K562 (cell line): Measurements from ENCODE around the gene MOB1A.

Experiments
- ELF1 ChIP-seq: fragments of 200-800 bp; sonication (Bioruptor generic); IDR thresholded peaks from 2 replicates; pipeline ENCODE4 v1.6.1; 2016; ENCODE audit warnings: missing genetic modification characterization, missing compliant biosample characterization
- IRF1 ChIP-seq: sonication (generic); formaldehyde crosslinking; IDR thresholded peaks from 2 replicates; pipeline ENCODE4 v1.8.0; 2022; ENCODE audit warnings: missing genetic modification reagents, mild to moderate bottlenecking, borderline replicate concordance
- MED1 ChIP-seq: sonication (generic); formaldehyde crosslinking; IDR thresholded peaks from 2 replicates; pipeline ENCODE4 v1.8.1; 2023; ENCODE audit warnings: missing genetic modification reagents, borderline replicate concordance
- MXD1 ChIP-seq: fragments of 250-450 bp; sonication (Bioruptor Pico); IDR thresholded peaks from 2 replicates; pipeline ENCODE4 v1.8.0; 2021; ENCODE audit warnings: borderline replicate concordance, mild to moderate bottlenecking, moderate library complexity; ENCODE audit not compliant: poor library complexity, severe bottlenecking
- NR1H2 ChIP-seq: sonication (generic); formaldehyde crosslinking; IDR thresholded peaks from 2 replicates; pipeline ENCODE4 v1.4.0; 2020; ENCODE audit warnings: mild to moderate bottlenecking, missing genetic modification reagents
- NR2C1 ChIP-seq, 2 experiments: fragments of 450-650 bp; IDR thresholded peaks; 2 replicates each; pipeline ENCODE4 v1.6.1; 2017; ENCODE audit warnings: mild to moderate bottlenecking in 2 of 2, antibody characterized with exemption in 1 of 2, inconsistent platforms in 1 of 2, missing compliant biosample characterization in 1 of 2, missing genetic modification characterization in 1 of 2
- POLR2A ChIP-seq: fragments of 450-650 bp; conservative IDR thresholded peaks from 2 replicates; pipeline ENCODE4 v1.6.1; 2016
- SAP30 ChIP-seq: fragments of 200-600 bp; sonication (generic); IDR thresholded peaks from 2 replicates; pipeline ENCODE4 v1.6.1; 2012; ENCODE audit warnings: borderline replicate concordance, low read depth, mild to moderate bottlenecking, moderate library complexity, low read length, control low read depth, inconsistent platforms; ENCODE audit not compliant: insufficient read depth, poor library complexity, severe bottlenecking
- TF ChIP-seq, protein P1 (sequence below), 3 experiments: IDR thresholded peaks in 2 of 3; conservative IDR thresholded peaks in 1 of 3; 2 replicates each; pipeline ENCODE4 v1.5.1; 2011 to 2012; ENCODE audit warnings: low read length in 3 of 3, mild to moderate bottlenecking in 3 of 3, control low read depth in 2 of 3, improper control_type of control experiment in 1 of 3, inconsistent platforms in 1 of 3, low read depth in 1 of 3, mixed read lengths in 1 of 3, moderate library complexity in 1 of 3; ENCODE audit not compliant: insufficient read depth in 2 of 3
- TF ChIP-seq, protein P2 (sequence below): sonication (generic); formaldehyde crosslinking; IDR thresholded peaks from 2 replicates; pipeline ENCODE4 v1.8.0; 2023; ENCODE audit warnings: missing genetic modification reagents, mild to moderate bottlenecking, borderline replicate concordance

DNA sequence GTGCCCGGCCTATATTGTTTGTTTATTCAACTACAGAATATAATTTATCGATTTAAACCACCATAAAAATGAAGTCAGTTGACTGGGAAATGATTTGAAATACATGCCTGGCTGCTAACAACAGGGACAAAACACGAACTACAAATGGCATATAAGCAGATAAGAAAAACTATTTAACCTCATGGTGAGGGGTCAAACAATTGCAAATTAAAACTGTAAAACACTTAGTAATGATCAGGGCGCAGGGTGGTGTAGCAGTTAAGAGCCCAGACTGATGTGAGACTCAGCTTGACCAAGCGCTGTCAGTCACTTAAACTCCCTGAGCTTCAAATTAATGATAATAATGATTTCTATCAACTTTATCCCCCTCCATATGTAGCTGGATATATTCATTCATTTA, 26.4 kb upstream of the MOB1A start:
- TF ChIP-seq NR1H2 (CRISPR knock-in tag) (no peak), POLR2A (no peak), MED1 (CRISPR knock-in tag) (no peak), MXD1 (CRISPR knock-in tag) (no peak), IRF1 (no peak), SAP30 (no peak), NR2C1 (IDR thresholded peaks at IDR 0.05) (no peak), NR2C1 (tag; IDR thresholded peaks at IDR 0.05) (no peak), ELF1 (tag) (no peak)
- TF ChIP-seq, protein P1, sequence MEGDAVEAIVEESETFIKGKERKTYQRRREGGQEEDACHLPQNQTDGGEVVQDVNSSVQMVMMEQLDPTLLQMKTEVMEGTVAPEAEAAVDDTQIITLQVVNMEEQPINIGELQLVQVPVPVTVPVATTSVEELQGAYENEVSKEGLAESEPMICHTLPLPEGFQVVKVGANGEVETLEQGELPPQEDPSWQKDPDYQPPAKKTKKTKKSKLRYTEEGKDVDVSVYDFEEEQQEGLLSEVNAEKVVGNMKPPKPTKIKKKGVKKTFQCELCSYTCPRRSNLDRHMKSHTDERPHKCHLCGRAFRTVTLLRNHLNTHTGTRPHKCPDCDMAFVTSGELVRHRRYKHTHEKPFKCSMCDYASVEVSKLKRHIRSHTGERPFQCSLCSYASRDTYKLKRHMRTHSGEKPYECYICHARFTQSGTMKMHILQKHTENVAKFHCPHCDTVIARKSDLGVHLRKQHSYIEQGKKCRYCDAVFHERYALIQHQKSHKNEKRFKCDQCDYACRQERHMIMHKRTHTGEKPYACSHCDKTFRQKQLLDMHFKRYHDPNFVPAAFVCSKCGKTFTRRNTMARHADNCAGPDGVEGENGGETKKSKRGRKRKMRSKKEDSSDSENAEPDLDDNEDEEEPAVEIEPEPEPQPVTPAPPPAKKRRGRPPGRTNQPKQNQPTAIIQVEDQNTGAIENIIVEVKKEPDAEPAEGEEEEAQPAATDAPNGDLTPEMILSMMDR (IDR thresholded peaks at IDR 0.05 in 2 of 3, conservative IDR thresholded peaks at IDR 0.05 in 1 of 3; ENCODE audit: insufficient read depth in 2 of 3, low read depth in 1 of 3, low read length in 3 of 3), result no peak
- TF ChIP-seq, protein P2, sequence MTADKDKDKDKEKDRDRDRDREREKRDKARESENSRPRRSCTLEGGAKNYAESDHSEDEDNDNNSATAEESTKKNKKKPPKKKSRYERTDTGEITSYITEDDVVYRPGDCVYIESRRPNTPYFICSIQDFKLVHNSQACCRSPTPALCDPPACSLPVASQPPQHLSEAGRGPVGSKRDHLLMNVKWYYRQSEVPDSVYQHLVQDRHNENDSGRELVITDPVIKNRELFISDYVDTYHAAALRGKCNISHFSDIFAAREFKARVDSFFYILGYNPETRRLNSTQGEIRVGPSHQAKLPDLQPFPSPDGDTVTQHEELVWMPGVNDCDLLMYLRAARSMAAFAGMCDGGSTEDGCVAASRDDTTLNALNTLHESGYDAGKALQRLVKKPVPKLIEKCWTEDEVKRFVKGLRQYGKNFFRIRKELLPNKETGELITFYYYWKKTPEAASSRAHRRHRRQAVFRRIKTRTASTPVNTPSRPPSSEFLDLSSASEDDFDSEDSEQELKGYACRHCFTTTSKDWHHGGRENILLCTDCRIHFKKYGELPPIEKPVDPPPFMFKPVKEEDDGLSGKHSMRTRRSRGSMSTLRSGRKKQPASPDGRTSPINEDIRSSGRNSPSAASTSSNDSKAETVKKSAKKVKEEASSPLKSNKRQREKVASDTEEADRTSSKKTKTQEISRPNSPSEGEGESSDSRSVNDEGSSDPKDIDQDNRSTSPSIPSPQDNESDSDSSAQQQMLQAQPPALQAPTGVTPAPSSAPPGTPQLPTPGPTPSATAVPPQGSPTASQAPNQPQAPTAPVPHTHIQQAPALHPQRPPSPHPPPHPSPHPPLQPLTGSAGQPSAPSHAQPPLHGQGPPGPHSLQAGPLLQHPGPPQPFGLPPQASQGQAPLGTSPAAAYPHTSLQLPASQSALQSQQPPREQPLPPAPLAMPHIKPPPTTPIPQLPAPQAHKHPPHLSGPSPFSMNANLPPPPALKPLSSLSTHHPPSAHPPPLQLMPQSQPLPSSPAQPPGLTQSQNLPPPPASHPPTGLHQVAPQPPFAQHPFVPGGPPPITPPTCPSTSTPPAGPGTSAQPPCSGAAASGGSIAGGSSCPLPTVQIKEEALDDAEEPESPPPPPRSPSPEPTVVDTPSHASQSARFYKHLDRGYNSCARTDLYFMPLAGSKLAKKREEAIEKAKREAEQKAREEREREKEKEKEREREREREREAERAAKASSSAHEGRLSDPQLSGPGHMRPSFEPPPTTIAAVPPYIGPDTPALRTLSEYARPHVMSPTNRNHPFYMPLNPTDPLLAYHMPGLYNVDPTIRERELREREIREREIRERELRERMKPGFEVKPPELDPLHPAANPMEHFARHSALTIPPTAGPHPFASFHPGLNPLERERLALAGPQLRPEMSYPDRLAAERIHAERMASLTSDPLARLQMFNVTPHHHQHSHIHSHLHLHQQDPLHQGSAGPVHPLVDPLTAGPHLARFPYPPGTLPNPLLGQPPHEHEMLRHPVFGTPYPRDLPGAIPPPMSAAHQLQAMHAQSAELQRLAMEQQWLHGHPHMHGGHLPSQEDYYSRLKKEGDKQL (CRISPR knock-in tag), result no peak
